NCI-H146 treated with DMSO at 0.1 percent for 48 hours (cell line): Measurements from ENCODE around the gene PDAP1.
"Not testable (repeated sequence)": the region's sequence is repeated elsewhere in the genome, so short reads cannot be mapped to it uniquely, and the experiment has no call there.

Experiments used
- DNase-seq: peaks from one replicate; lab custom pipeline; 2025; ENCODE audit not compliant: unreplicated experiment; lab: John Stamatoyannopoulos, UW

Gene PDAP1

GRCh38 chr7:99424932-99425730 lies 16.7 kb upstream of the PDAP1 start:
- no peak for DNase-seq

DNA sequence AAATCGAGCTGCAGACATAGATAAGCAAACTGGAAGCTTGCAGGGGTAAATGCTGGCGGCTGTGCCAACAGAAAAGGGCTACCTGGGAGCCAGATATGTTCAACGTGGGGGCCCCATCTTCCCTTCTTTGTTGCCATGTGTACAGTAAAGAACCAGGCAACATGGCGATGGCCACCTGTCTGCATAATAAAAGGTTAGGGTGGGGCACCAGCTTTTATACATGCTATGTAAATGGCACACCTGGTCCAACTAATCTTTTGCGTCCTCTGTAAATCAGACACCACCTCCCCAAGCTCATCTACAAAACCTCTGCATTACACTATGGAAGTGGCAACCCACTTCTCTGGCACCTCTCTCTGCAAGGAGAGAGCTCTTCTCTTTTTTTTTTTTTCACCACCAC lies 14.2 kb upstream of the PDAP1 start:
- peak; percentile 72 for DNase-seq

- DNase-seq: peak; percentile 43
Measured at GRCh38 chr7:99422186-99422585, 13.8 kb upstream of the PDAP1 start.

DNA sequence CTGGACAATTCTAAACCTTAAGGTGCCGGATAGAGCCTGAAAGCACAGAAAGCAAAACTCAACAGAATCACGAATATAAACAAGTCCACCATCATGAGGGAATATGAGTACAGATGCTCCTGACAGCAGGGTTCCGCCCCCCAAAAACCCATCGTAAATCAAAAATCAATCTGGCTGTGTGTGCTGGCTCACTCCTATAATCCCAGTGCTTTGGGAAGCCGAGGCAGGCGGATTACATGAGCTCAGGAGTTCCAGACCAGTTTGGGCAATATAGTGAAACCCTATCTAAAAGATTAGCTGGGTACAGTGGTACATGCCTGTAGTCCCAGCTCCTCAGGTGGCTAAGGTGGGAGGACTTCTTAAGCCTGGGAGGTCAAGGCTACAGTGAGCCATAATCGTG lies 12.6 kb upstream of the PDAP1 start:
- DNase-seq: no peak

- no peak for DNase-seq
Measured at GRCh38 chr7:99420213-99420612, 11.8 kb upstream of the PDAP1 start.

- no peak for DNase-seq
Measured at GRCh38 chr7:99419323-99420021, 11.1 kb upstream of the PDAP1 start.

DNA sequence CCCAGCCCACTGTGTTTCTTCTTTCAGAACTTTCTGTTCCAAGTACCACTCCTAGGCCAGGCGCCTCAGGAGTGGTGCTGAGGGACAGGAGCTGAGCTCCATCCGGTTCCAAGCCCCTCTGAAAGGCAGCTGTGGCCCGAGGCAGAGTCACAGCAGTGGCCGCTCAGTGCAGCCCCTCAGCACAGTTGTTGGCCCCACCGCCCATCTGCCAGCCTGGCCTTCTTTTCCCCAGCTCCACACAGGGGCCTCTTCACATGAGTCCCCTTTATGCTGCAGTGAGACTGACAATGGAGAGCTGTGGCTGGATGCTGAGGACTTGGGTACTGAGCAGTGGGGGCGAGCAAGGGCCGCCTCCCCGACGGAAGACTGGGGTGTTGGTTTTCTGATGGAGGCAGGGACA lies 9.9 kb upstream of the PDAP1 start:
- DNase-seq: no peak

GRCh38 chr7:99415513-99416127 lies 7.2 kb upstream of the PDAP1 start:
- DNase-seq: not testable (repeated sequence)

- DNase-seq: no peak
Measured at GRCh38 chr7:99410635-99411034, 2.2 kb upstream of the PDAP1 start.

GRCh38 chr7:99409806-99410205 lies 1.4 kb upstream of the PDAP1 start:
- no peak for DNase-seq

- DNase-seq: no peak
Measured at GRCh38 chr7:99409192-99409572, 785 bp upstream of the PDAP1 start.

DNA sequence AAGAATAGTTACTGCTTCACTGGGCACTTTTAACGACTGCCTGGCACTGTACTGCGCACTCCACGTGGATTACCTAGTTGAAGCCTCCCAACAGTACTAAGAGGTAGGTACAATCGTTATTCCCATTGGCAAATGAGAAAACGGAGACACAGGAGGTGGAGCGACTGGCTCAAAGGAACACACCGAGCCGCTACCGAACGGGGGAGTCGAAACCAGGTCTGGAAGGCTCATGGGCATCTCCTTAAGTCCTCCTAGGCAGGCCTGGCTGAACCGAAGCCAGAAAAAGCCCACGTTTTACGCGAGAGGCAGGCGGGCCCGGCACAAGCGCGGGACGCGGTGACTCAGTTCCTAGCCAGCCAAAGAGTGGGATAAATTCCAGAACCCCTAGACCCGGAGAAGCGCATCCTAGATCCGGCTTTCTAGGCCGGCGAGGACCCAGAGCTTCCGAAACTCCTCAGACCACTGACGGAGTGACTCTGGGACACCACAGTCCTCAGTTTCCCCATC lies 472 bp downstream of the PDAP1 start:
- DNase-seq: no peak

GRCh38 chr7:99406557-99406956 lies 1.8 kb downstream of the PDAP1 start:
- no peak for DNase-seq

DNA sequence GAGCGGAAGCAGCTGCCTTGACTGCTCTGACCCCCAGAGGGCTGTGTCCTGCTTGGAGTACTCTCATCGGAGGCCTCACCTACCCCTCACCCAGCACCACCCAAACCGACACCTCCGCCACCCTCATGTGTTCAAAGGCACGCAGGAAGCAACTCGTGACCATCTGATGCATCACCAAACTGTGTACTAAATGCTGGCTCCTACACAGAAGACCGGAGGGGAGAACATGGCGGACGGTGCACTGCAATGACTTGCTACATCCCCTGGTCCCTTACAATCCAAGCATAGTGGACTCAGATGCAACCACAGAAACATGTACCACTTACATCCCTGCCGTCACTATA lies 3.4 kb downstream of the PDAP1 start:
- no peak for DNase-seq

DNA sequence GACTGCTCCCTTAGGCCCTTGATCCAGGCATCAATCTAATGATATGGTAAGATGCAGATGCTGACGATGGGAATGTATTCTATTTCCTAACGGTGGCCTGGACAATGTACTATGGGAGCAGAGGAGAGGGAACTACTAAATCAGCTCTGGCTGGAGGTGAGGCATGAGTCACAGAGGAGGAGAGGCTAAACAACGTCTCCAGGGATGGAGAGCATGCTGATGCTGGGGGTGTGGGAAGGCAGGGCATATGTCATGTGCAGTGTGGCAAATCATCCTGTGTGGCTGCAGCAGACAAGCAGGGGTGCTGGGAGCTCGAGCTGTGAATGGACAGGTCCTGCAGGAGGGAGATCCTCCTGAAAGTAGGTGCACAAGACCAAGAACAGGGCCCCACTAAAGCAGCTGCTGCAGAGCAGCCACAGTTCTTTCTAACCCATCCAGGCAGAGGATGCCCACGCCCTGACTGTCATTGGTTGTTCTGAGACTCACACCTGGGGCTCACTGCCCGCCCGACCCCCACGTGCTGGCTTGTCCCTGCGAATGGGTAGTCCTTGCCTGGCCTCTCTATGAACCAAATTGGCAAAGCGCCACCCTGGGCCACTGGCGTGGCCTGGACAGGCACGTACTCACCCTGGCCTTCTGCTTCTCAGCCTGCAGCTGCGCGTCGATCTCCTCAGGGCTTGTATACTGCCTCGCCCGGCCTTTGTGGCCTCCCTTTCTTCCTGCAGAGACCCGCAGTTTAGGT lies 4.0 kb downstream of the PDAP1 start:
- no peak for DNase-seq

DNA sequence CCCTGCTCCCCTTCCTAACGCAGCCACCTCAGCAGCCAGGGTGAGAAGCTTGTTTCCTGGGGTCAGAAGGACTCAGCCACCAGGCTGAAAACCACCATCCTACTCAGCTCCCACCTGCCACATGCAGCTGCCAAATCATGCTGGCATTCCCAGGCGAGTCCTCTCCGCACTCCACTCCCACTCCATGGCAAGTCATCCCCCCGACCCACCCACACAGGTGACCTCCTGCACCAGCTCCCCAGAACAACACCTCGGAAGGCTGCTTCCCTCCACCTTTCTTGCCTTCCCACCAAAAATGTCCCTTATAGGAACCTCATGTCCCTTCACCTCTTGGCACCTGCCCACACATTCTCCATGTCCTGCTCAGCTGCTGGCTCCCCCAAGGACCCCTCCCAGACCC lies 4.6 kb downstream of the PDAP1 start:
- DNase-seq: no peak

GRCh38 chr7:99402854-99403253 lies 5.5 kb downstream of the PDAP1 start:
- DNase-seq: no peak

- no peak for DNase-seq
Measured at GRCh38 chr7:99399597-99399996, 8.8 kb downstream of the PDAP1 start.

- no peak for DNase-seq
Measured at GRCh38 chr7:99398891-99399445, 9.4 kb downstream of the PDAP1 start.

DNA sequence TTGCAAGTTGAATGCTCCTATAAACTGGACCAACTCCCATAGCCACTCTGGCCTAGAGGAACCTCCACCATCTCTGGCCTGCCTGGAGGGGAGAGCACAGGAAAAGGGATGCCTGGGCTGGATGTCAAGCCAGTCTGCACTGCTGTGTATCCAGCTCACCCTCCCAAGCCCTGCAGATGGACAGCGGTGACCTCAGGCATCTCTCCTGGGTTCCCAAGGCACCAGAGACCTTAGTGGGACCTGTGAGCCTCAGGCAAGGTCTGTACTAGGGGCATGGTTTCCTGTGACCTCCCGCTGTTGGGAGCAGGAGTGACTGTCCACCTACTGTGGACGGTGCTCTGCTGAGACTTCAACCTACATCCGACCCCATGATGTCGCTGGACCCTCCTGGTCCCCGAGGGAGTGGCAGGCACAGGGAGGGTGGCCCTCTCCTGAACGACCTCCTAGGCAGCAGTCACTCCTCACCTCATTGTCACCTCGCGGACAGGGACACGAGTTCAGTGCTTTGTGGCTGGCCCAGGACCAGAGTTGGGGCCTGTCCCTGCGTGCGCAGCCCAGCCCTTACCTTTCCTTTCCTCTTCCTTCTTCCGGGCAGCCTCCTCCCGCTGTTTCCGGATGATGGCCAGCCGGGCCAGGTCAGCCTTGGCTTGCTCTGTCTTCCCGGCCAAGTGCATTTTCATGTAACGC lies 11.0 kb downstream of the PDAP1 start:
- no peak for DNase-seq
